Left renal cortex interstitium (tissue), 4 donors: ENCODE results near the gene KRT37. TPM values are rescaled to one million over a fixed set of nuclear protein-coding genes. Genes with fewer than 3 reads are reported as not detected.
"Not testable (repeated sequence)": the region's sequence is repeated elsewhere in the genome, so short reads cannot be mapped to it uniquely, and the experiment has no call there.

Experiments used
- DNase-seq, 4 donors: peaks; one replicate each; pipeline ENCODE4 v3.0.0-alpha.2; 2013; ENCODE audit warnings: low read depth in 4 of 4, low spot score in 2 of 4, missing footprints in 1 of 4
- polyA plus RNA-seq, 4 donors: library from polyadenylated mRNA; unstranded; fragments of 120-200 nt; gene quantifications; one replicate each; pipeline ENCODE4 v1.2.1, GENCODE V29; 2013; ENCODE audit not compliant: insufficient read length in 4 of 4

KRT37 gene
- polyA plus RNA-seq, 4 donors: not detected

DNA sequence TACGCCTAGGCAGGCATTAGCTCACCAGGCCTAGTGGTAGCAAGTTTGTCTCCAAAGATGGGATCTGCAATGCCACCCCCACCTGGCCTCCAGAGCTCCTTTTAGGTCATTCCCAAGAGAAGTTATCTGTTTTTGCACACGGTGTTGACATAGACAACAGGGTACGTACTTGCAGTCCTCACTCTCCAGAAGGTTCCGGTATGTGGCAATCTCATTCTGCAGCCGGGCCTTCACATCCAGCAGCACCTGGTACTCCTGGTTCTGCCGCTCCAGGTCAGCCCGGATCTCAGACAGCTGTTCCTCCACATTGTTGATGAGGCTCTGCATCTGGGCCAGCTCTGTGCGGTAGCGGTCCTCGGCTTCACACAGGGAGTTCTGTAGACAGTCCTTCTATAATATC, 17.2 kb downstream of the KRT37 start:
- no peak for DNase-seq

- DNase-seq: no peak
Observed at GRCh38 chr17:41406205-41406604, 18.2 kb downstream of the KRT37 start.

- DNase-seq: no peak
Observed at GRCh38 chr17:41404024-41404671, 20.2 kb downstream of the KRT37 start.

DNA sequence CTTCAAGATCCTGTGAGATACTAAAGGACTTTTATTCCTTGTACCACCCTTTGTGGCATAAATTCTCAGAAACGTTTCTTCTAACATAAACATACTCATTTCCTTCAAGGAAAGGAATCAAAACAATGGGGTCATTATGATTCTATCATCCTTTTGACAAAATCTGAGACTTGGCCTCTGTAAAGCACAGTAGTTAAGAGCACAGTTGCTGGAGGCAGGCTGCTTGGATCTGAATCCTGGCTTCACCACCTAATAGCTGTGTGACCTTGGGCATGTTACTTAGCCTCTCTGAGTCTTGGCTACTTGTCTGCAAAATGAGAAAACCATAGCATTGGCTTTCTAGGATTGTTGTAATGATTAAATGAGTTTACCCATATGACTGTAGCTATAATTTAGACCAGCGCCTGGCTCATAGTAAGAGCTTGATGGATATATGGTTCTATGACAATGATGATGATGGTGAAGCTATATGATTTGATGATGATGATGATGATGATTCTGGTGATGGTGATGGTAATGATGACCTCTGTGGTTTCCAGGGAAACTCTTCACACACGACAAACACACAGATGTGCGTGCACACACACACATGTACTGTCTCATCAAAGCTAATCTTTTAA, 20.9 kb downstream of the KRT37 start:
- no peak for DNase-seq

GRCh38 chr17:41402161-41402560, 22.2 kb downstream of the KRT37 start:
- DNase-seq: no peak

DNA sequence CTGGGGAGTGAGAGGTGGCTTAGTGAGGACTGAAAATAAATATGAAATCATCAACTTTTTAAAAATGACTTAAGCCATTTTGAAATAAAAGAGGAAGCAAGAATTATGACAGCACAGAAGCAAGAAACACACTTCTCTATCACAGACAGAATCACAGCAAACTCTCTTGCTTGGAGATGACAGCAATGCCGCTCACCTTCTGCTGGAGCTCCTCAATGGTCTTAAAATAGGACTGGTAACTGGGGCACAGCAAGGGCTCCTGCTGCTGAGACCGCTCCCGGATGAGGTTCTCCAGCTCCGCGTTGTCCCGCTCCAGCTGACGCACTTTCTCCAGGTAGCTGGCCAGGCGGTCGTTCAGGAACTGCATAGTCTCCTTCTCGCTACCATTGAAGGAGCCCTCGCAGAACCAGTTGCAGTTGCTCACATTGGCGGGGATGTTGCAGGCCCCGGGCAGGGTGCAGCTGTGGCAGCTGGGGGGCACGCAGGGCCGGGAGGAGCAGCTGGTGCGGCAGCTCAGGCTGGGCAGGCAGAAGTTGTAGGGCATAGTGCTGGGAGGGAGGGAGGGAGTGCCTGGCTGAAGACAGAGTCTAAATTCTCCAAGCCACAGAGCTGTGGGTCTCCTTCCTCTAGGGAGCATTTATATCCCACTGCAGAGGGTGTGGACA, 27.3 kb downstream of the KRT37 start, which contains the start of gene KRT31:
TSS of gene KRT31 (minus strand) at position 613 of the 665 bp plus-strand sequence. CDS start at position 544, 69 bp downstream.
- DNase-seq: no peak

DNA sequence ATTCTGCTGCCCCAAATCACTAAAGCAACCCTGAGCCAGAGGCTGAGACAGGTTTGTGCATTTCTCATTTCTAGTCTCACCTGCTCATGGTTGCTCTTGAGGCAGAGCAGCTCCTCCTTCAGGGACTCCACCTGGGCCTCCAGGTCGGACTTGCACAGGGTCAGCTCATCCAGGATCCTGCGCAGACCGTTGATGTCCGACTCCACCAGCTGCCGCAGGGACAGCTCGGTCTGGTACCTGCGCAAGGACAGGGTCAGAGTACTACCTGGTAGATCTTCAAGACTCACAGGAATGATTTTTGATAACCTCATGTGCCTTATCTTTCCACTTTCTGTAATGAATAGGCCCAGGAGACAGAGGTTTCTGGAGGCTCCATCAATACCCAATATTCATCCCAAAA, 28.0 kb downstream of the KRT37 start:
- no peak for DNase-seq

GRCh38 chr17:41395611-41396010, 28.8 kb downstream of the KRT37 start:
- DNase-seq: no peak

DNA sequence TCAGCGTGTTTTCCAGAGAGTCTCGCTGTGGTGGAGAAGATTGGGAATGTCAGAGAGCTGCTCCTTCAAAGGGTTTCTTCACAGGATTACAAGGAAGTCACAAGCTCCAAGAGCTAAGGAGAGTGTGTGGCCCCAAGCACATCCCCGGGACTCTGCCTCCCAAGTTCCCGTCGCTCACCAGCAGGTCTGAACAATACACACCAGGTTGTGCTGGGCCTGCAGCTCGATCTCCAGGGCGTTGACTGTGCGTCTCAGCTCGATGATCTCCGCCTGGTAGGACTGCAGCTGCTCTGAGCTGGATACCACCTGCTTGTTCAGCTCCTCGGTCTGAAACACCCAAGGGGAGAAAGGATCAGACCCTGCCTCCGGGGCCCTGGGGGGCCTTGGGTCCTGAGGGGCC, 29.3 kb downstream of the KRT37 start:
- DNase-seq: not testable (repeated sequence)

DNA sequence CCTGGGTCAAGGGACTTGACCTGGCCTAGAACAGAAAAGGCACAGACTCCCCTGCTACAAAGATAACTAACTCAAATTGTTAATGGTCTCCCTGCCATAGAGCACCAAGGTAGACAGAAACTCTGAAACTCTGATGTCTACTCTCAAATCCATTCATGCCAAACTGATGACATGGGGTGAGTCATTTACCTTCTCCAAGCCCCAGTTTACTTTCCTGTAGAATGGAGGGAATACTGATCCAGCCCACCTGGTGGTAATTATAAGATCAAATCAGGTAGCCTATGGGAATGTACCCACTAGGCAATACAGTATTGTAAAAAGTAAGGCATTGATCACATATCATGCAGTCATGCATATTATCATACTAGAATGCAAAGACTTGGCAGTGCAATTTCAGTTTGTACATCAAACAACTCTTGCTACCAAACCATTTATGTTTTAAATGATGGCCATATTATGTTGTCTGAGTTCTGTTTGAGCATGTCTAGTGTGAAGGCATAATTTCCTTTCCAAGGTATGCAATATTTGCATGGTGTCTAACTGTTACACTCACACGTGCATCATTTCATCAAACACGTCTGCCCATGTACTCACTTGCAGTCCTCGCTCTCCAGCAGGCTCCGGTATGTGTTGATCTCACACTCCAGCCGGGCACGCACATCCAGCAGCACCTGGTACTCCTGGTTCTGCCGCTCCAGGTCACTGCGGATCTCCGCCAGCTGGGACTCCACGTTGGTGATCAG, 30.0 kb downstream of the KRT37 start:
- no peak for DNase-seq

DNA sequence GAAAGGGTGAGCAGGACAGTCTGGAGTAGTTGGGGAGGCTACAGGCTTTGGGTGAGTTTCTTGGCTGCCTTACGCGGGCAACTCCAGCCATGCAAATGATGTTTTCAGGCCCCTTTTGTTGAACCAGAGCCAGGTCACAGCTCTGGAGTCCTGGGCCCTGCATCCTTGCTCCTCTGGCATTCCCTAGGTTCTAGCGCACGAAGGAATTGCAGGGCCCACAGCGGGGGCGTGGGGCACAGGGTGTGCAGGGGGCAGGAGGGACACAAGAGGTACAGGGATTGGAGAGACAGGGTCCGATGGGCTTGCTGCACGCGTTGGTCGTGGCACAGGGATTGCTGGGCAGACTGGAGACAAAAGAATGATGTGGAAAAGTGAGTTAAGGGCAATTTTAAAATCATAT, 30.6 kb downstream of the KRT37 start:
- DNase-seq: no peak

DNA sequence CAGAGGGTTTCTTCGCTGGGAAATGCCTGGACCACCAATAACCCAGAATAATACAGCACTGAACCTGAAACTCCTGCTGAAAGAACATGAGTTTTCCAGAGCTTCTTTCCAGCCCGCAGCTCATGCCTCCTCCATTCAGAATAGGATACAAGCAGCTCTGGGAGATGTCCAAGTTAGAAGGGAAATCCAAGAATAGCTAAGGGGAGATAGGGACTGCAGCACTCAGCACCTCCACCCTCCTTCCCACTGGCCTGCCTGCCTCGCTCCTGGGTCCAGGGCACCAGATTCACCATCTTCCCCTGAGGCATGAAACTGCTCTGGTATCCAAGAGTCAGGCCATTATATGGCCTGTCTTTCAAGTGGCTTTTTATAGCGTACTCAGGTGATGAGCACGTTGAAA, 31.1 kb downstream of the KRT37 start:
- DNase-seq: no peak

DNA sequence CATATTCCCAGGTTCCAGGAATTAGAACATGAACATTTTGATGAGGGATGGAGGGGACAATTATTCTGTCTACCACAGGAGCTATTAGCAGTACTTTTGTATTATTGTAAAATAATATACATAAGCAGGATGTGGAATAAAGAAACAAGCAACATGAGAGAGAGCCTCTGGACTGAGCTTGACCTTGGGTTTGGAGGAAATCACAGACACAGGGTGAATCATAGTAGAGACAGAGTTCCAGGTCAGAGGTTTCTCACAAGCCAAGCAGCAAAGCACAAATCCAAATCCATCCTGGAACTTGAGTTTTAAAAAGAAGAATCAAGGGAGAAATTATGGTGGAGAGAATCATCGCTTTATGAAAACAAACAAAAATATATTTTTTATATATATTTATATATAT, 32.1 kb downstream of the KRT37 start:
- no peak for DNase-seq

GRCh38 chr17:41391535-41391934, 32.9 kb downstream of the KRT37 start:
- no peak for DNase-seq

DNA sequence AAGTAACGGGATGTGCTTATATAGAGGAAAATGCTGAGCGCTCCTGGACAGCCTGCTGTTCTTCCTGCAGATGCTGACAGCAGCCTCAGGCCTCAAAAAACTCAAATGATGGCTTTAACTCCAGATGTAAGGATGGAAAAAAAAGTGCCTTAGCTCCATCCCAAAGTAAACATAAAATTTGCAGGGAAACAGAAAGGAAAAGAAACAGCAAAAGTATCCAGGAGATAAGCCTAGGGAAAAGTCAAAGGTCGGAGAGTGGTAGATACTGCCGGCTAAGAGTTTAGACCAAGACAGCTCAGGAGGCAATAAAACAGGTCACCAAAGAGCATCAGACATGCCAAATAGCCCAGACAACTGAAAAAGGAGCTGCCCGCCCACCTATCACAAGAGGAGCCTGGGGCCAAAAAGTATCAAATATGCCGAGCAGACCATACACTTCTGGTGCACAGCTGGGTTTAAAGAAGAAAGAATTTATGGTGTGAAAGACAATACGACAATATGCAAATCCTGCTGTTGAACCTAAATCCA, 33.9 kb downstream of the KRT37 start:
- no peak for DNase-seq

DNA sequence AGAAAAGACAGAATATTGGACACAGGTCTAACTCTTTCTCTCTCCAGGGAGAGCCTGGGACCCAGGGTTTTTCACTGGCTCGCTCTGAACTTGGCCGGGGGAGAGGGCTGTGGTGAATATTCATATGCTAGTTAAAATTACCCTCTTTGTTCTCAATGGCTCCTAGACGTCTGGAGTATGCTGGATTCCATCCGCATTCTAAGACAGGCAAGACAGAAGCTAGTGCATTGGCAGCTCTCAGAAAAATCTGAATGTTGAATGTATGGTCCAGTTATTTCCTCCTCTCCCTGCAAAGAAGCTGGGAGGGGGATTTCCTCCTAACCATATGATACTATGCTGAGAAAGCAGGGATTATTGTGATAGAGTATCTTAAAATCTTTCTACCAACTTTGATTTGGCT, 36.7 kb downstream of the KRT37 start:
- DNase-seq: no peak

DNA sequence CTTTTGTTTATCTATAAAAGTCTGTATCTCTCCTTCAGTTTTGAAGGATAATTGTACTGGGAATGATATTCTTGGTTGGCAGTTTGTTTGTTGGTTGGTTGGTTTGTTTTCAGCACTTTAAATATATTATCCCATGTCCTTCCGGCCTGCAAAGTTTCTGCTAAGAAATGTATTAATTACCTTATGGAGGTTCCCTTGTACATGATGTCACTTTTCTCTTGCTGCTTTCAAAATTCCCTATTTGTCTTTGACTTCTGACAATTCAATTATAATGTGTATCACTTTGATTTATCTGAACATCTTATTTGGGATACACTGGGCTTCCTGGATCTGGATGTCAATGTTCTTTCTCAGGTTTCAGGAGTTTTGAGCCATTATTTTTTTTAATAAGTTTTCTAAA, 38.2 kb downstream of the KRT37 start:
- DNase-seq: no peak

- no peak for DNase-seq
Observed at GRCh38 chr17:41383690-41384089, 40.7 kb downstream of the KRT37 start.

DNA sequence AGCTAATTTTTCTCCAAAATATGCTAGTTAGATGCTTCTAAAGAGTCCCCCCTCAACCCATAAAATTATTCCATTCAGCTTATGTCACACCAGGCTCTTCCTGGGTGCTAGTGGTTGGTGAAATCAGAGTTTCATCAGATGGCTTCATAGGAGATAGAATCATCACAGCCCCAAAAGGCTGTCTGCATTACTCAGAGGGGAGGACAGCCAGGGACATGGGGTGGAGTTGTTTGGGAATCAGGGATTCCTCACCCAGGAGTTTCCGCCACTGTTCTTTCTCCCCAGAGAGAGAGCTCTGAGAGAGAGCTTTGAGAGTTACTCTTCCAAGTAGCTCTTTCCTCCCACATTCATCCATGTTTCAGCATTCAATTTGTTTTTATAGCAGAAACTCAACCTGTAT, 42.0 kb downstream of the KRT37 start:
- DNase-seq: no peak

DNA sequence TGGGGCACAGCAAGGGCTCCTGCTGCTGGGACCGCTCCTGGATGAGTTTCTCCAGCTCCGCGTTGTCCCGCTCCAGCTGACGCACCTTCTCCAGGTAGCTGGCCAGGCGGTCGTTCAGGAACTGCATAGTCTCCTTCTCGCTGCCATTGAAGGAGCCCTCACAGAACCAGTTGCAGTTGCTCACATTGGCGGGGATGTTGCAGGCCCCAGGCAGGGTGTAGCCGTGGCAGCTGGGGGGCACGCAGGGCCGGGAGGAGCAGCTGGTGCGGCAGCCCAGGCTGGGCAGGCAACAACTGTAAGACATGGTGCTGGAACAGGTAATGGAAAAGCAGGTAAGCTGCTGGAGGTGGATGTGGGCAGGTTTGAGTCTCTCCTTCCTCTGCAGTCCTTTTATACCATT, 42.4 kb downstream of the KRT37 start, which contains the start of gene KRT34:
TSS of gene KRT34 (minus strand) at position 364 of the 400 bp plus-strand sequence. CDS start at position 304, 60 bp downstream.
- not testable (repeated sequence) for DNase-seq

GRCh38 chr17:41380091-41380490, 44.3 kb downstream of the KRT37 start:
- DNase-seq: not testable (repeated sequence)
